Fibroblast of pulmonary artery (primary cell): Measurements from ENCODE around the gene TMEM61.

Experiments
- DNase-seq: peaks from one replicate; pipeline ENCODE4 v3.0.0-alpha.2; 2010; ENCODE audit warnings: low read depth
- H3K4me3 ChIP-seq: replicated peaks from 2 replicates; pipeline ENCODE4 v1.5.1; 2011; ENCODE audit warnings: low read depth, mild to moderate bottlenecking, control low read depth, low read length, moderate library complexity
- CTCF ChIP-seq: IDR thresholded peaks from 2 replicates; pipeline ENCODE4 v1.5.1; 2011; ENCODE audit warnings: mild to moderate bottlenecking, control low read depth, low read length, inconsistent platforms; ENCODE audit errors: missing control alignments

Gene TMEM61

GRCh38 chr1:54998677-54999076, 18.2 kb downstream of the TMEM61 start, which contains the start of gene BSND:
Gene BSND (plus strand): TSS chr1:54998933. CDS start chr1:54999187, 254 bp downstream.
- no peak for TF ChIP-seq CTCF
- no peak for DNase-seq
- H3K4me3 ChIP-seq, result no peak within 1 kb of the TSS

GRCh38 chr1:55000110-55001085, 20.0 kb downstream of the TMEM61 start:
- TF ChIP-seq CTCF, result no peak
- DNase-seq, result no peak
- H3K4me3 ChIP-seq, result no peak overlapping the region

GRCh38 chr1:55001311-55001710, 20.9 kb downstream of the TMEM61 start:
- no peak for TF ChIP-seq CTCF
- H3K4me3 ChIP-seq, result no peak overlapping the region
- DNase-seq, result no peak

- no peak overlapping the region for H3K4me3 ChIP-seq
- TF ChIP-seq CTCF, result no peak
- no peak for DNase-seq
Observed at GRCh38 chr1:55002686-55003085, 22.3 kb downstream of the TMEM61 start.

GRCh38 chr1:55005351-55006140, 25.1 kb downstream of the TMEM61 start:
- H3K4me3 ChIP-seq, result no peak overlapping the region
- TF ChIP-seq CTCF, result no peak
- no peak for DNase-seq

- DNase-seq, result no peak
- H3K4me3 ChIP-seq, result no peak overlapping the region
- no peak for TF ChIP-seq CTCF
Observed at GRCh38 chr1:55006931-55007330, 26.5 kb downstream of the TMEM61 start.
